Ovary (tissue), 3 donors: Measurements from ENCODE around the gene SERPINH1.

Source experiments
- POLR2A ChIP-seq: fragments of 450-650 bp; IDR thresholded peaks from one replicate; pipeline ENCODE4 v1.6.1; 2017; ENCODE audit warnings: antibody characterized with exemption, mild to moderate bottlenecking, moderate library complexity
- TF ChIP-seq, protein P1 (sequence below), 3 donors: fragments of 450-650 bp in 2 of 3; fragments of 200-600 bp in 1 of 3; IDR thresholded peaks; one replicate each; pipeline versions ENCODE4 v1.5.1 to v1.8.0; 2016 to 2022; ENCODE audit warnings: antibody characterized with exemption in 3 of 3, mild to moderate bottlenecking in 1 of 3
- donor health status: DM: no; HTN: no; CAD: no.

GRCh38 chr11:75527130-75527529 lies 34.9 kb upstream of the SERPINH1 start:
- TF ChIP-seq, protein P1, sequence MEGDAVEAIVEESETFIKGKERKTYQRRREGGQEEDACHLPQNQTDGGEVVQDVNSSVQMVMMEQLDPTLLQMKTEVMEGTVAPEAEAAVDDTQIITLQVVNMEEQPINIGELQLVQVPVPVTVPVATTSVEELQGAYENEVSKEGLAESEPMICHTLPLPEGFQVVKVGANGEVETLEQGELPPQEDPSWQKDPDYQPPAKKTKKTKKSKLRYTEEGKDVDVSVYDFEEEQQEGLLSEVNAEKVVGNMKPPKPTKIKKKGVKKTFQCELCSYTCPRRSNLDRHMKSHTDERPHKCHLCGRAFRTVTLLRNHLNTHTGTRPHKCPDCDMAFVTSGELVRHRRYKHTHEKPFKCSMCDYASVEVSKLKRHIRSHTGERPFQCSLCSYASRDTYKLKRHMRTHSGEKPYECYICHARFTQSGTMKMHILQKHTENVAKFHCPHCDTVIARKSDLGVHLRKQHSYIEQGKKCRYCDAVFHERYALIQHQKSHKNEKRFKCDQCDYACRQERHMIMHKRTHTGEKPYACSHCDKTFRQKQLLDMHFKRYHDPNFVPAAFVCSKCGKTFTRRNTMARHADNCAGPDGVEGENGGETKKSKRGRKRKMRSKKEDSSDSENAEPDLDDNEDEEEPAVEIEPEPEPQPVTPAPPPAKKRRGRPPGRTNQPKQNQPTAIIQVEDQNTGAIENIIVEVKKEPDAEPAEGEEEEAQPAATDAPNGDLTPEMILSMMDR (IDR thresholded peaks at IDR 0.05): no peak
- no peak for TF ChIP-seq POLR2A
